ENCODE measurements around the gene MYBL2. TPM values are rescaled to one million over a fixed set of nuclear protein-coding genes. Genes with fewer than 3 reads are reported as not detected.

Gene MYBL2
- total RNA-seq, 1 donor from 2014 or later: under 0.01 TPM

GRCh38 chr20:43721429-43722152 is 54.7 kb downstream of the MYBL2 start:
- TF ChIP-seq, protein P1, sequence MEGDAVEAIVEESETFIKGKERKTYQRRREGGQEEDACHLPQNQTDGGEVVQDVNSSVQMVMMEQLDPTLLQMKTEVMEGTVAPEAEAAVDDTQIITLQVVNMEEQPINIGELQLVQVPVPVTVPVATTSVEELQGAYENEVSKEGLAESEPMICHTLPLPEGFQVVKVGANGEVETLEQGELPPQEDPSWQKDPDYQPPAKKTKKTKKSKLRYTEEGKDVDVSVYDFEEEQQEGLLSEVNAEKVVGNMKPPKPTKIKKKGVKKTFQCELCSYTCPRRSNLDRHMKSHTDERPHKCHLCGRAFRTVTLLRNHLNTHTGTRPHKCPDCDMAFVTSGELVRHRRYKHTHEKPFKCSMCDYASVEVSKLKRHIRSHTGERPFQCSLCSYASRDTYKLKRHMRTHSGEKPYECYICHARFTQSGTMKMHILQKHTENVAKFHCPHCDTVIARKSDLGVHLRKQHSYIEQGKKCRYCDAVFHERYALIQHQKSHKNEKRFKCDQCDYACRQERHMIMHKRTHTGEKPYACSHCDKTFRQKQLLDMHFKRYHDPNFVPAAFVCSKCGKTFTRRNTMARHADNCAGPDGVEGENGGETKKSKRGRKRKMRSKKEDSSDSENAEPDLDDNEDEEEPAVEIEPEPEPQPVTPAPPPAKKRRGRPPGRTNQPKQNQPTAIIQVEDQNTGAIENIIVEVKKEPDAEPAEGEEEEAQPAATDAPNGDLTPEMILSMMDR (IDR thresholded peaks at IDR 0.05; ENCODE audit: insufficient read depth, low read length, severe bottlenecking): no peak
- Histone ChIP-seq H3K36me3 (ENCODE audit: control insufficient read depth, insufficient read depth, low read length) (no peaks in the 10 kb centered on the region), H3K4me3 (ENCODE audit: low read depth, low read length) (no peak overlapping the region), H3K27me3 (ENCODE audit: control insufficient read depth, insufficient read depth, low read length) (peaks cover 2% of the 10 kb centered on the region)
- DNase-seq (ENCODE audit: low read depth) (peak; percentile 10), FAIRE-seq (no peak)

DNA sequence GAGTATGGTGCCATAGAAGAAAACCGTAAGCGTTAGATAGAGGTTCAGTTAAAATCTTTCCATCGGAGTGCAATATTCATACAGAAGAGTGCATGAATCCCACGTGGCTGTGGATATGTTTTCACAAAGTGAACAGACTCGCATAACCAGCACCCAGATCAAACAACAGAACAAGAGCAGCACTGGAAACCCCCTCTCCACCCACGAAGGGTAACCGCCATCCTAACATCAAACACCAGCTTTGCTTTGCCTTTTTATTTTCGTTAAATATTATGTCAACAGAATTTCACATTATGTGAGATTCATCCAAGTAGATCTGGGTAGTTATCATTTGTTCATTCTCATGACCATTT is 55.2 kb downstream of the MYBL2 start:
- TF ChIP-seq, protein P1 (IDR thresholded peaks at IDR 0.05; ENCODE audit: insufficient read depth, low read length, severe bottlenecking): no peak
- DNase-seq (ENCODE audit: low read depth) (no peak), FAIRE-seq (no peak)
- Histone ChIP-seq H3K36me3 (ENCODE audit: control insufficient read depth, insufficient read depth, low read length) (no peaks in the 10 kb centered on the region), H3K27me3 (ENCODE audit: control insufficient read depth, insufficient read depth, low read length) (peaks cover 2% of the 10 kb centered on the region), H3K4me3 (ENCODE audit: low read depth, low read length) (no peak overlapping the region)

- no peak for FAIRE-seq
These were observed 56.3 kb downstream of the MYBL2 start for GRCh38 chr20:43723186-43723585.

GRCh38 chr20:43723735-43724134 is 56.8 kb downstream of the MYBL2 start:
- Histone ChIP-seq H3K27me3 (ENCODE audit: control insufficient read depth, insufficient read depth, low read length) (peaks cover 2% of the 10 kb centered on the region), H3K36me3 (ENCODE audit: control insufficient read depth, insufficient read depth, low read length) (no peaks in the 10 kb centered on the region), H3K4me3 (ENCODE audit: low read depth, low read length) (no peak overlapping the region)
- FAIRE-seq (no peak), DNase-seq (ENCODE audit: low read depth) (no peak)
- TF ChIP-seq, protein P1 (IDR thresholded peaks at IDR 0.05; ENCODE audit: insufficient read depth, low read length, severe bottlenecking): no peak

More at GRCh38 chr20:43723186-43723585, 56.3 kb downstream of the MYBL2 start:
- TF ChIP-seq, protein P1 (IDR thresholded peaks at IDR 0.05; ENCODE audit: insufficient read depth, low read length, severe bottlenecking): no peak
- Histone ChIP-seq H3K4me3 (ENCODE audit: low read depth, low read length) (no peak overlapping the region), H3K36me3 (ENCODE audit: control insufficient read depth, insufficient read depth, low read length) (no peaks in the 10 kb centered on the region), H3K27me3 (ENCODE audit: control insufficient read depth, insufficient read depth, low read length) (peaks cover 2% of the 10 kb centered on the region)
- no peak for DNase-seq (ENCODE audit: low read depth)

GRCh38 chr20:43724383-43724782 is 57.5 kb downstream of the MYBL2 start:
- FAIRE-seq: no peak
- TF ChIP-seq, protein P1 (IDR thresholded peaks at IDR 0.05; ENCODE audit: insufficient read depth, low read length, severe bottlenecking): no peak

DNA sequence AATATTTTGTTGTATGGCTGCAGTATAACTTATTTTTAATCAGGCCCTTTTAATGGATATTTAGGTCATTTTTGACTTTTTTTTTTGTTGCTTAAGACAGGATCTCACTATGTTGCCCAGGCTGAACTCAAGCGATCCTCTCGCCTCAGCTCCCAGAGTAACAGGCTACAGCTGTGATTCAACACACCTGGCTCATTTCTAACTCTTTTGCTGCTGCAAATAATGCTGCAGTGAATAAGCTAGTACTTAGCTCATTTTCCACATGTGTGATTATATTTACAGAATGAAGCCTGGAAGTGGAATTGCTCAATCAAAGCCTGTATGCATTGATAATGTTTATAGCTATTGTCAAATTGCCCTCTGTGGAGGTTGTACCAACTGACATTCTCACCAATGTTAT is 58.8 kb downstream of the MYBL2 start:
- FAIRE-seq (no peak), DNase-seq (ENCODE audit: low read depth) (no peak)
- H3K36me3 ChIP-seq (ENCODE audit: control insufficient read depth, insufficient read depth, low read length): no peaks in the 10 kb centered on the region
- no peak overlapping the region for H3K4me3 ChIP-seq (ENCODE audit: low read depth, low read length)
- TF ChIP-seq, protein P1 (IDR thresholded peaks at IDR 0.05; ENCODE audit: insufficient read depth, low read length, severe bottlenecking): no peak
- H3K27me3 ChIP-seq (ENCODE audit: control insufficient read depth, insufficient read depth, low read length): peaks cover 2% of the 10 kb centered on the region

More at GRCh38 chr20:43724383-43724782, 57.5 kb downstream of the MYBL2 start:
- peaks cover 2% of the 10 kb centered on the region for H3K27me3 ChIP-seq (ENCODE audit: control insufficient read depth, insufficient read depth, low read length)
- H3K36me3 ChIP-seq (ENCODE audit: control insufficient read depth, insufficient read depth, low read length): no peaks in the 10 kb centered on the region
- DNase-seq (ENCODE audit: low read depth): no peak
- H3K4me3 ChIP-seq (ENCODE audit: low read depth, low read length): no peak overlapping the region
